SK-N-SH (cell line): ENCODE data around the gene IL3. TPM values are rescaled to one million over a fixed set of nuclear protein-coding genes. Genes with fewer than 3 reads are reported as not detected.

Experiments
- CTCF ChIA-PET: fragments of 300-600, 350-600 bp; formaldehyde crosslinking; extraction: SDS; loops from one replicate; lab custom pipeline; 2021; lab: Yijun Ruan, JAX
- POLR2A ChIA-PET: fragments of 350-600 bp; sonication (Branson Sonifier 250); formaldehyde crosslinking; extraction: SDS; loops from one replicate; lab custom pipeline; 2020; ENCODE audit warnings: antibody characterized with exemption, inconsistent platforms; lab: Yijun Ruan, JAX
- DNase-seq: peaks from one replicate; pipeline ENCODE4 v3.0.0; 2012
- H2AFZ ChIP-seq: fragments of 200-600 bp; sonication (generic); 2 replicates; pipeline ENCODE4 v1.8.1; 2016; ENCODE audit warnings: antibody characterized with exemption, mild to moderate bottlenecking, low read depth
- H3F3A ChIP-seq: fragments of 200-600 bp; sonication (generic); replicated peaks from 2 replicates; pipeline ENCODE3; 2016; ENCODE audit warnings: antibody characterized with exemption, mild to moderate bottlenecking; ENCODE audit not compliant: insufficient read depth
- H3K27ac ChIP-seq, 2 experiments: fragments of 200-500 bp in 1 of 2; fragments of 200-600 bp in 1 of 2; sonication (Bioruptor generic) in 1 of 2; sonication (generic), shearing (Covaris generic) in 1 of 2; 2 replicates each; pipeline versions ENCODE4 v1.5.1 to v1.6.1; 2014 to 2016; ENCODE audit warnings: low read depth in 2 of 2, inconsistent platforms in 1 of 2, low read length in 1 of 2, mild to moderate bottlenecking in 1 of 2, mixed read lengths in 1 of 2
- H3K27me3 ChIP-seq: fragments of 200-600 bp; sonication (generic), shearing (Covaris generic); 2 replicates; pipeline ENCODE4 v1.6.1; 2016; ENCODE audit warnings: mixed run types; ENCODE audit not compliant: insufficient read depth
- H3K36me3 ChIP-seq, 2 experiments: fragments of 200-500 bp in 1 of 2; fragments of 200-600 bp in 1 of 2; sonication (Bioruptor generic) in 1 of 2; sonication (generic) in 1 of 2; replicated peaks in 1 of 2; 2 replicates each; pipeline versions ENCODE3 to v1.5.1; 2014 to 2016; ENCODE audit warnings: low read length in 1 of 2, mild to moderate bottlenecking in 1 of 2; ENCODE audit not compliant: insufficient read depth in 2 of 2, control insufficient read depth in 1 of 2
- H3K4me1 ChIP-seq, 2 experiments: fragments of 200-500 bp in 1 of 2; fragments of 200-600 bp in 1 of 2; sonication (Bioruptor generic) in 1 of 2; sonication (generic), shearing (Covaris generic) in 1 of 2; 2 replicates each; pipeline versions ENCODE4 v1.5.1 to v1.6.1; 2014 to 2016; ENCODE audit warnings: low read depth in 1 of 2, low read length in 1 of 2, mixed run types in 1 of 2; ENCODE audit not compliant: insufficient read depth in 2 of 2, control insufficient read depth in 1 of 2
- H3K4me2 ChIP-seq: fragments of 200-600 bp; sonication (generic), shearing (Covaris generic); 2 replicates; pipeline ENCODE4 v1.6.1; 2017; ENCODE audit warnings: mixed run types
- H3K4me3 ChIP-seq, 2 experiments: fragments of 200-500 bp in 1 of 2; fragments of 200-600 bp in 1 of 2; sonication (Bioruptor generic) in 1 of 2; sonication (generic), shearing (Covaris generic) in 1 of 2; 2 replicates each; pipeline versions ENCODE4 v1.5.1 to v1.8.1; 2014 to 2016; ENCODE audit warnings: low read depth in 2 of 2, inconsistent platforms in 1 of 2, low read length in 1 of 2, mild to moderate bottlenecking in 1 of 2, mixed read lengths in 1 of 2, moderate library complexity in 1 of 2
- H3K79me2 ChIP-seq: fragments of 200-600 bp; sonication (generic); 2 replicates; pipeline ENCODE4 v1.8.1; 2017; ENCODE audit warnings: mild to moderate bottlenecking; ENCODE audit not compliant: insufficient read depth
- H3K9ac ChIP-seq: fragments of 200-600 bp; sonication (generic); 2 replicates; pipeline ENCODE4 v1.6.1; 2017; ENCODE audit warnings: mixed run types
- H3K9me2 ChIP-seq: fragments of 200-600 bp; sonication (generic); 2 replicates; pipeline ENCODE4 v1.6.1; 2017; ENCODE audit warnings: mixed run types
- H3K9me3 ChIP-seq: fragments of 200-600 bp; sonication (generic); 2 replicates; pipeline ENCODE4 v1.6.1; 2017; ENCODE audit warnings: mixed run types, mild to moderate bottlenecking, moderate library complexity
- H4K20me1 ChIP-seq: fragments of 200-600 bp; sonication (generic); 2 replicates; pipeline ENCODE4 v1.6.1; 2017; ENCODE audit warnings: mild to moderate bottlenecking, mixed run types; ENCODE audit not compliant: insufficient read depth
- CHD2 ChIP-seq: fragments of 150-350 bp; IDR thresholded peaks from 2 replicates; pipeline ENCODE4 v1.6.1; 2018; ENCODE audit warnings: low read length; ENCODE audit not compliant: partially characterized antibody
- CTCF ChIP-seq: fragments of 200-600 bp; sonication (generic); IDR thresholded peaks from 2 replicates; pipeline ENCODE4 v1.6.1; 2017; ENCODE audit warnings: antibody characterized with exemption, mild to moderate bottlenecking, moderate library complexity
- FOSL2 ChIP-seq: IDR thresholded peaks from 2 replicates; pipeline ENCODE4 v1.4.0; 2012; ENCODE audit warnings: low read depth, mild to moderate bottlenecking, moderate library complexity, borderline replicate concordance
- FOXJ3 ChIP-seq: sonication (generic); formaldehyde crosslinking; IDR thresholded peaks from 2 replicates; pipeline ENCODE4 v1.5.1; 2020; ENCODE audit warnings: mild to moderate bottlenecking, missing genetic modification reagents
- FOXM1 ChIP-seq: IDR thresholded peaks from 2 replicates; pipeline ENCODE4 v1.4.0; 2012; ENCODE audit warnings: low read depth, mild to moderate bottlenecking
- GABPA ChIP-seq: IDR thresholded peaks from 2 replicates; pipeline ENCODE4 v1.4.0; 2012; ENCODE audit warnings: low read depth, mild to moderate bottlenecking
- IRF3 ChIP-seq: fragments of 150-350 bp; IDR thresholded peaks from 2 replicates; pipeline ENCODE4 v1.6.1; 2016; ENCODE audit warnings: mild to moderate bottlenecking, low read depth, low read length
- JUND ChIP-seq: IDR thresholded peaks from 2 replicates; pipeline ENCODE4 v1.4.0; 2012
- MEF2A ChIP-seq: IDR thresholded peaks from 2 replicates; pipeline ENCODE4 v1.4.0; 2012; ENCODE audit warnings: low read depth, borderline replicate concordance
- MXI1 ChIP-seq: IDR thresholded peaks from 2 replicates; pipeline ENCODE4 v1.6.1; 2012; ENCODE audit warnings: mild to moderate bottlenecking, low read depth, low read length, improper control_type of control experiment
- RFX5 ChIP-seq: IDR thresholded peaks from 2 replicates; pipeline ENCODE4 v1.6.1; 2012; ENCODE audit warnings: mild to moderate bottlenecking, improper control_type of control experiment, low read length
- SIN3A ChIP-seq: IDR thresholded peaks from 2 replicates; pipeline ENCODE4 v1.6.1; 2012; ENCODE audit warnings: low read depth, mild to moderate bottlenecking, low read length, moderate library complexity, borderline replicate concordance
- SMC3 ChIP-seq: IDR thresholded peaks from 2 replicates; pipeline ENCODE4 v1.6.1; 2012; ENCODE audit warnings: low read depth, low read length, improper control_type of control experiment
- TAF1 ChIP-seq: IDR thresholded peaks from 2 replicates; pipeline ENCODE4 v1.6.1; 2012; ENCODE audit warnings: low read depth, mild to moderate bottlenecking, low read length, moderate library complexity, borderline replicate concordance
- USF2 ChIP-seq: fragments of 150-350 bp; IDR thresholded peaks from 2 replicates; pipeline ENCODE4 v1.6.1; 2017; ENCODE audit warnings: antibody characterized with exemption, low read length, low read depth, borderline replicate concordance
- ZBTB33 ChIP-seq: IDR thresholded peaks from 2 replicates; pipeline ENCODE4 v1.4.0; 2012; ENCODE audit warnings: low read depth, borderline replicate concordance
- WGBS: methylation state at CpG from one replicate; pipeline ENCODE4 v1.1.6; 2017; ENCODE audit warnings: low lambda C conversion rate; 5-methylcytosine and 5-hydroxymethylcytosine counted together
- polyA plus RNA-seq, 3 experiments: library from polyadenylated mRNA; depleted of rRNA; stranded (reverse); fragments of >200 nt; gene quantifications; 2 replicates each; pipeline ENCODE4 v1.2.3, GENCODE V29; 2012

IL3 gene
- polyA plus RNA-seq, 1 of the 3 experiments (the other 2 are of a cell fraction) = not detected

GRCh38 chr5:132070460-132071337 is 10.2 kb downstream of the IL3 start:
- no peak overlapping the region for H2AFZ ChIP-seq
- H3K9me3 ChIP-seq = no peaks in the 10 kb centered on the region
- ChIA-PET CTCF (no interaction called here), POLR2A (no interaction called here)
- WGBS = 89% methylated on average over 10 of the region's 13 CpGs
- H3K9me2 ChIP-seq = no peaks in the 10 kb centered on the region
- no peaks in the 10 kb centered on the region for H3K36me3 ChIP-seq
- no peaks in the 10 kb centered on the region for H3K27me3 ChIP-seq
- no peak overlapping the region for H3K9ac ChIP-seq
- no peak overlapping the region for H3K4me3 ChIP-seq
- H4K20me1 ChIP-seq = no peaks in the 10 kb centered on the region
- DNase-seq = no peak
- H3K4me1 ChIP-seq = peaks cover 0 to 5% of the 10 kb centered on the region in 2 experiments; a peak in 1 of 4 replicates
- H3K27ac ChIP-seq = no peak overlapping the region
- no peak for TF ChIP-seq JUND
- no peaks in the 10 kb centered on the region for H3F3A ChIP-seq
- H3K79me2 ChIP-seq = no peaks in the 10 kb centered on the region
- H3K4me2 ChIP-seq = no peak overlapping the region

- Histone ChIP-seq H3K4me3 (no peak overlapping the region), H3K4me1 (peaks cover 0 to 5% of the 10 kb centered on the region in 2 experiments; a peak in 1 of 4 replicates), H3K79me2 (no peaks in the 10 kb centered on the region), H3K9ac (no peak overlapping the region), H3K27ac (no peak overlapping the region), H3K27me3 (no peaks in the 10 kb centered on the region), H4K20me1 (no peaks in the 10 kb centered on the region), H3K9me3 (no peaks in the 10 kb centered on the region), H2AFZ (no peak overlapping the region), H3F3A (no peaks in the 10 kb centered on the region), H3K9me2 (no peaks in the 10 kb centered on the region), H3K36me3 (no peaks in the 10 kb centered on the region), H3K4me2 (no peak overlapping the region)
- ChIA-PET CTCF (interaction anchor here (1.8 kb wide), 1 partner anchor 8 kb away, joined by 9 read pairs; no protein-coding TSS in a partner anchor), POLR2A (no interaction called here)
- no peak for TF ChIP-seq TAF1
- TF ChIP-seq RFX5 = no peak
- no peak for TF ChIP-seq GABPA
- TF ChIP-seq MXI1 = no peak
- no peak for TF ChIP-seq IRF3
- TF ChIP-seq ZBTB33 = no peak
- TF ChIP-seq USF2 = no peak
- no peak for TF ChIP-seq FOXJ3 (CRISPR knock-in tag)
- TF ChIP-seq SMC3 = no peak
- TF ChIP-seq CHD2 = no peak
- TF ChIP-seq CTCF = no peak
- no peak for TF ChIP-seq MEF2A
- no peak for TF ChIP-seq JUND
- TF ChIP-seq FOXM1 = no peak
- no peak for TF ChIP-seq SIN3A
- TF ChIP-seq FOSL2 = no peak
- DNase-seq = no peak
- WGBS = 69% methylated on average over 2 of the region's 2 CpGs
Observed at GRCh38 chr5:132071338-132071707, 10.9 kb downstream of the IL3 start.
